Mesenchymal stem cell (in vitro differentiated cells and primary cell): ENCODE data around the gene FTO.

Experiments used
- DNase-seq: peaks from one replicate; pipeline ENCODE4 v3.0.0-alpha.2; 2013
- H2AFZ ChIP-seq: one replicate; pipeline ENCODE4 v1.6.1; 2013; ENCODE audit warnings: low read depth, mild to moderate bottlenecking, control low read depth, inconsistent platforms, low read length, moderate library complexity
- H2AK5ac ChIP-seq: 2 replicates; pipeline ENCODE4 v1.6.1; 2013; ENCODE audit warnings: low read length, moderate library complexity, mild to moderate bottlenecking, inconsistent platforms; ENCODE audit not compliant: severe bottlenecking
- H2BK120ac ChIP-seq: one replicate; pipeline ENCODE4 v1.6.1; 2013; ENCODE audit warnings: low read depth, mild to moderate bottlenecking, inconsistent platforms, low read length, moderate library complexity
- H2BK12ac ChIP-seq, 2 experiments: one replicate each; pipeline ENCODE4 v1.6.1; 2013; ENCODE audit warnings: inconsistent platforms in 2 of 2, low read length in 2 of 2, mild to moderate bottlenecking in 2 of 2, moderate library complexity in 2 of 2, control low read depth in 1 of 2
- H2BK15ac ChIP-seq: one replicate; pipeline ENCODE4 v1.6.1; 2013; ENCODE audit warnings: mild to moderate bottlenecking, low read depth, inconsistent platforms; ENCODE audit not compliant: poor library complexity, severe bottlenecking
- H2BK5ac ChIP-seq: 2 replicates; pipeline ENCODE4 v1.6.1; 2013; ENCODE audit warnings: low read depth, mild to moderate bottlenecking, low read length, control low read depth, inconsistent platforms; ENCODE audit not compliant: poor library complexity, severe bottlenecking
- H3K14ac ChIP-seq, 2 experiments: one replicate each; pipeline ENCODE4 v1.6.1; 2013; ENCODE audit warnings: inconsistent platforms in 2 of 2, low read length in 2 of 2, control low read depth in 1 of 2, mild to moderate bottlenecking in 1 of 2, moderate library complexity in 1 of 2
- H3K18ac ChIP-seq, 2 experiments: one replicate each; pipeline ENCODE4 v1.6.1; 2013; ENCODE audit warnings: inconsistent platforms in 2 of 2, low read length in 2 of 2, control low read depth in 1 of 2, low read depth in 1 of 2, mild to moderate bottlenecking in 1 of 2
- H3K23ac ChIP-seq, 2 experiments: one replicate each; pipeline ENCODE4 v1.6.1; 2013; ENCODE audit warnings: inconsistent platforms in 2 of 2, low read length in 2 of 2, mild to moderate bottlenecking in 2 of 2, moderate library complexity in 2 of 2, control low read depth in 1 of 2
- H3K27ac ChIP-seq: 2 replicates; pipeline ENCODE4 v1.5.1; 2013; ENCODE audit warnings: mild to moderate bottlenecking, moderate library complexity, low read length, control low read depth, inconsistent platforms; ENCODE audit not compliant: poor library complexity, severe bottlenecking
- H3K27me3 ChIP-seq, 2 experiments: 2 replicates each; pipeline versions ENCODE4 v1.6.1 to v1.7.0; 2013; ENCODE audit warnings: low read length in 2 of 2, mild to moderate bottlenecking in 2 of 2, moderate library complexity in 2 of 2, control low read depth in 1 of 2, inconsistent platforms in 1 of 2; ENCODE audit not compliant: control insufficient read depth in 1 of 2, insufficient read depth in 1 of 2
- H3K36me3 ChIP-seq, 2 experiments: 2 replicates each; pipeline versions ENCODE4 v1.6.1 to v1.7.0; 2013; ENCODE audit warnings: low read length in 2 of 2, control low read depth in 1 of 2, inconsistent platforms in 1 of 2, low read depth in 1 of 2, mild to moderate bottlenecking in 1 of 2; ENCODE audit not compliant: insufficient read depth in 2 of 2, control insufficient read depth in 1 of 2
- H3K4ac ChIP-seq, 2 experiments: one replicate each; pipeline ENCODE4 v1.6.1; 2013; ENCODE audit warnings: inconsistent platforms in 2 of 2, low read length in 2 of 2, mild to moderate bottlenecking in 2 of 2, moderate library complexity in 2 of 2, control low read depth in 1 of 2, low read depth in 1 of 2
- H3K4me1 ChIP-seq: 2 replicates; pipeline ENCODE4 v1.6.1; 2013; ENCODE audit warnings: low read depth, low read length, control low read depth; ENCODE audit not compliant: control insufficient read depth, insufficient read depth
- H3K4me2 ChIP-seq: 2 replicates; pipeline ENCODE4 v1.6.1; 2013; ENCODE audit warnings: low read length, mild to moderate bottlenecking, inconsistent platforms; ENCODE audit not compliant: poor library complexity, severe bottlenecking
- H3K4me3 ChIP-seq, 2 experiments: 2 replicates each; pipeline versions ENCODE4 v1.5.1 to v1.7.0; 2013; ENCODE audit warnings: low read length in 2 of 2, mild to moderate bottlenecking in 2 of 2, control low read depth in 1 of 2, low read depth in 1 of 2; ENCODE audit not compliant: insufficient read depth in 1 of 2
- H3K79me1 ChIP-seq: replicated peaks from 2 replicates; pipeline ENCODE4 v1.6.1; 2013; ENCODE audit warnings: mild to moderate bottlenecking, control low read depth, low read length, inconsistent platforms; ENCODE audit not compliant: poor library complexity, severe bottlenecking
- H3K9ac ChIP-seq: 2 replicates; pipeline ENCODE4 v1.7.0; 2013; ENCODE audit warnings: mild to moderate bottlenecking, low read length, moderate library complexity
- H3K9me3 ChIP-seq: 2 replicates; pipeline ENCODE4 v1.7.0; 2013; ENCODE audit warnings: mild to moderate bottlenecking, low read length; ENCODE audit not compliant: control insufficient read depth
- H4K8ac ChIP-seq: one replicate; pipeline ENCODE4 v1.6.1; 2013; ENCODE audit warnings: inconsistent platforms, mild to moderate bottlenecking, low read length, moderate library complexity
- H4K91ac ChIP-seq: one replicate; pipeline ENCODE4 v1.6.1; 2013; ENCODE audit warnings: mild to moderate bottlenecking, low read length, inconsistent platforms
- WGBS: methylation state at CpG from one replicate; pipeline ENCODE4 v1.1.7; 2013; ENCODE audit warnings: mixed read lengths; 5-methylcytosine and 5-hydroxymethylcytosine counted together

FTO gene

DNA sequence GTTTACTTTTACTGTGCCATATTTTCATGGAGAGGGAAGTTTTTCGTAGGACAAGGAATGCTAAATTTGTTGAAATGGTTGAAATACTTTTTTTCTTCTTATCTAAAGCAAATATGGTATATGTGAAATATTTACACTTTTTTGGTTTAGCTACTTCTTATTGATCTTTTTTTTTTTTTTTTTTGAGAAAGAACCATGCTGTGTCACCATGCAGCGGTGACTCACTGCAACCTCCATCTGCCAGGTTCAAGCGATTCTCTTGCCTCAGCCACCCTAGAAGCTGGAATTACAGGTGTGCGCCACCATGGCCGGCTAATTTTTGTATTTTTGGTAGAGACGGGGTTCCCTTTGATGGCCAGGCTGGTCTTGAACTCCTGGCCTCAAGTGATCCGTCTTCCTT lies 100.5 kb downstream of the FTO start:
- peaks cover 15% of the 10 kb centered on the region for H3K79me1 ChIP-seq
- no peak overlapping the region for H2BK12ac ChIP-seq
- peaks cover 4% of the 10 kb centered on the region for H3K4me1 ChIP-seq
- WGBS = 84% methylated on average over 6 of the region's 7 CpGs
- no peak overlapping the region for H2BK15ac ChIP-seq
- H4K91ac ChIP-seq = no peak overlapping the region
- H3K4me2 ChIP-seq = no peak overlapping the region
- no peak overlapping the region for H4K8ac ChIP-seq
- H3K14ac ChIP-seq = no peak overlapping the region
- DNase-seq = no peak
- no peak overlapping the region for H3K4me3 ChIP-seq
- H3K36me3 ChIP-seq = no peaks in the 10 kb centered on the region
- H2AK5ac ChIP-seq = no peak overlapping the region
- no peak overlapping the region for H3K18ac ChIP-seq
- no peak overlapping the region for H3K4ac ChIP-seq
- H3K9ac ChIP-seq = no peak overlapping the region
- H3K27ac ChIP-seq = no peak overlapping the region
- H2BK5ac ChIP-seq = no peak overlapping the region
- no peak overlapping the region for H2BK120ac ChIP-seq
- no peak overlapping the region for H2AFZ ChIP-seq
- H3K23ac ChIP-seq = no peak overlapping the region
- no peaks in the 10 kb centered on the region for H3K9me3 ChIP-seq
- no peaks in the 10 kb centered on the region for H3K27me3 ChIP-seq

DNA sequence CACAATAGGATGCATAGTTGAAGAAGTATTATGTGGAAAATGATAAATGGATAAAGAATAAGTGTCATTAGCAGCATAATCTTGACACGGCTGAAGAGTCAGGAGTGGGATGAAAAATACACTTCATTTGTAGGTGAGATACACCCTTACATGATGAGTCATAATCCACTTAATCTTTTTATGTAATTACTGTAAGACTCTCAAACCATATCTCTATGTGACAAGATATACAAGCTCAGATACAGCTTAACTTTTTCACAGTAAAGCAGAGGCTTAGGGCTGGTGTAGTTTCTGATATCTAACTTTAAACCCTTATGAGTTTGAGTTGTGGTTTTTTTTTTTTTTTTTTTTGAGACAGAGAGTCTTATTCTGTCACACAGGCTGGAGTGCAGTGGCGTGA lies 101.2 kb downstream of the FTO start:
- Histone ChIP-seq H3K9ac (no peak overlapping the region), H3K79me1 (peaks cover 13% of the 10 kb centered on the region), H3K4me3 (no peak overlapping the region), H3K27ac (no peak overlapping the region), H3K23ac (no peak overlapping the region), H3K18ac (no peak overlapping the region), H3K4ac (no peak overlapping the region), H3K9me3 (no peaks in the 10 kb centered on the region), H2BK15ac (no peak overlapping the region), H2BK120ac (no peak overlapping the region), H2BK5ac (no peak overlapping the region), H3K27me3 (no peaks in the 10 kb centered on the region), H3K14ac (no peak overlapping the region), H3K36me3 (peaks cover 0 to under 1% of the 10 kb centered on the region in 2 experiments), H3K4me1 (peaks cover 7% of the 10 kb centered on the region), H4K8ac (no peak overlapping the region), H2AK5ac (no peak overlapping the region), H2AFZ (no peak overlapping the region), H3K4me2 (no peak overlapping the region), H2BK12ac (no peak overlapping the region), H4K91ac (no peak overlapping the region)
- no peak for DNase-seq
- 96% methylated on average over 2 of the region's 2 CpGs for WGBS

DNA sequence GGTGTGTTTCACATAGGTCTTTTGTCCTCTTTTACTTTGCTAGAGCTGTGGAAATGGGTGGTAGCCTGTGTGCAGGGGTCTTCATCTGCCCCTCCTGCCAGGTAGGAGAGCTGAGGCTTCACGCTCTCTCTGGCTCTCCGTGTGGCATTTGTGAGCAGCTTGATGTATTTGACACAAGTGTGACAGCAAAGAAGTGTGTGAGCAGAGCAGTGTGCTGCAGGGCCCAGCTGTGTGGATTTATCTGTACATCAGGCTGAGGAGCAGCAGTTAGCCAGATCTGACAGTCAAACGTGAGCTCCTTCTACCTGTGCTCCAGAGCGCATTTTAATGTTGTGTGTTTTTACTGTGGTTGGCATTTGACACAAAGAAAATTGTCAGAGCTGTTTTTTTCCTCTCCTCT lies 101.8 kb downstream of the FTO start:
- Histone ChIP-seq H2BK5ac (no peak overlapping the region), H3K9ac (no peak overlapping the region), H4K8ac (peak overlapping the region; percentile 80)

DNA sequence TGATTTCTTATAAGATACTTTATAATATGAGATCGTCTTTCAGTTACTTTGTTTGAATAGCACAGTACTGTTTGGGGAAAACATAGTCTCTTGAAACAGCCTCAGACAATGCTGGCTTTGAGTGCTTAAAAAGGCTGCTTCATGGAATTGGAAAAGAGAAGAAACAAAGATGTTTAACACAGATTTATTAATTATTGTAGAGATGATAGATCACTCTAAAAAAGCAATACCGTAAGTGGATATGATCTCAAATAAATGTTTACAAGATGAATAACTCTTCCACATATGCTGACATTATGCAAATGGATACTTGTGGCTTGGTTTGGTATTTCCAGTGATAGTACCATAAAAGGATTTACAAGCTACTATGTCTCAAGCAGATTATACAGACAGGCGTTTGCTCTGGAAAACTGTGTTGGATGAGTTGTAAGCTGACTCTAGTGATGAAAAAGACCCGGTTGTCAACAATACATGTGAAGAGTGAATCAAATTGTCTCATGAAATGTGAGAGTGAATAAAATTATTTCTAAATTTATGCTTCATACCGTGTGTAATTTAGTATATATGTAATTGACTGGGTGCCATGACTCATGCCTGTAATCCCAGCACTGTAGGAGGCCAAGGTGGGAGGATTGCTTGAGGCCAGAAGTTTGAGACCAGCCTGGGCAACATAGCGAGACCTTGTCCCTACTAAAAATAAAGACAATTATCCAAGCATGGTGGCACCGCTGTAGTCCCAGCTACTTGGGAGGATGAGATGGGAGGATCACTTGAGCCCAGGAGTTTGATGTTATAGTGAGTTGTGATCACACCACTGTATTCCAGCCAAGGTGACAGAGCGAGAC lies 105.4 kb downstream of the FTO start:
- Histone ChIP-seq H3K9ac (peak overlapping the region; percentile 37), H3K4ac (no peak overlapping the region), H2BK120ac (no peak overlapping the region), H3K27ac (peak overlapping the region; percentile 40), H2AK5ac (peak overlapping the region; percentile 53), H3K9me3 (no peaks in the 10 kb centered on the region), H3K27me3 (no peaks in the 10 kb centered on the region), H2AFZ (no peak overlapping the region), H2BK12ac (no peak overlapping the region), H3K14ac (no peak overlapping the region), H2BK5ac (no peak overlapping the region), H4K91ac (no peak overlapping the region), H3K79me1 (peaks cover 23% of the 10 kb centered on the region), H4K8ac (no peak overlapping the region), H3K4me1 (peaks cover 7% of the 10 kb centered on the region), H2BK15ac (no peak overlapping the region), H3K36me3 (peaks cover 3 to 34% of the 10 kb centered on the region in 2 experiments), H3K18ac (no peak overlapping the region), H3K23ac (no peak overlapping the region), H3K4me3 (no peak overlapping the region), H3K4me2 (no peak overlapping the region)
- DNase-seq = peak; percentile 74
- 78% methylated on average over 4 of the region's 8 CpGs for WGBS

More for the DNA sequence above, 101.8 kb downstream of the FTO start:
- H2AK5ac ChIP-seq = peak overlapping the region; percentile 16
- no peak overlapping the region for H3K18ac ChIP-seq
- no peak overlapping the region for H3K27ac ChIP-seq
- no peaks in the 10 kb centered on the region for H3K27me3 ChIP-seq
- no peak for DNase-seq
- peaks cover 14% of the 10 kb centered on the region for H3K79me1 ChIP-seq
- H3K36me3 ChIP-seq = peaks cover 0 to 7% of the 10 kb centered on the region in 2 experiments
- H3K4me2 ChIP-seq = no peak overlapping the region
- H3K23ac ChIP-seq = no peak overlapping the region
- H2BK120ac ChIP-seq = no peak overlapping the region
- no peak overlapping the region for H3K14ac ChIP-seq
- 86% methylated on average over 4 of the region's 4 CpGs for WGBS
- no peak overlapping the region for H4K91ac ChIP-seq
- H2AFZ ChIP-seq = no peak overlapping the region
- H2BK12ac ChIP-seq = no peak overlapping the region
- H2BK15ac ChIP-seq = no peak overlapping the region
- H3K4me1 ChIP-seq = peaks cover 7% of the 10 kb centered on the region
- no peak overlapping the region for H3K4me3 ChIP-seq
- H3K9me3 ChIP-seq = no peaks in the 10 kb centered on the region
- no peak overlapping the region for H3K4ac ChIP-seq
